Adrenal gland (tissue), 12 donors: ENCODE results near the gene KCNS1. TPM values are rescaled to one million over a fixed set of nuclear protein-coding genes. Genes with fewer than 3 reads are reported as not detected.
A peak's percentile ranks its signal among the peaks of the same experiment; 100 is the strongest.

Experiments used
- DNase-seq, 7 donors: peaks; one replicate each; pipeline ENCODE4 v3.0.0-alpha.2; 2019 to 2020
- H3K27ac ChIP-seq, 5 donors: fragments of 200-600 bp; sonication (generic) in 4 of 5; 1 replicate in 3 of 5; 2 replicates in 2 of 5; pipeline versions ENCODE4 v1.5.1 to v1.8.0; 2016 to 2020; ENCODE audit warnings: mild to moderate bottlenecking in 1 of 5
- H3K27me3 ChIP-seq: fragments of 200-600 bp; 2 replicates; pipeline ENCODE4 v1.8.0; 2021
- H3K36me3 ChIP-seq, 2 donors: fragments of 200-600 bp; replicated peaks in 1 of 2; 1 replicate in 1 of 2; 2 replicates in 1 of 2; pipeline versions ENCODE4 v1.5.1 to v1.8.0; 2018 to 2022
- H3K4me1 ChIP-seq, 2 donors: fragments of 200-600 bp; replicated peaks in 1 of 2; 1 replicate in 1 of 2; 2 replicates in 1 of 2; pipeline versions ENCODE4 v1.5.1 to v1.8.0; 2018 to 2021
- H3K4me3 ChIP-seq, 4 donors: fragments of 200-600 bp; sonication (generic) in 3 of 4; one replicate each; pipeline ENCODE4 v1.5.1; 2016 to 2018
- H3K9me3 ChIP-seq, 3 donors: fragments of 200-600 bp; sonication (generic) in 1 of 3; replicated peaks in 1 of 3; 1 replicate in 2 of 3; 2 replicates in 1 of 3; pipeline versions ENCODE4 v1.5.1 to v1.8.0; 2016 to 2021
- POLR2A ChIP-seq, 2 donors: fragments of 450-650 bp; IDR thresholded peaks; one replicate each; pipeline ENCODE4 v1.6.1; 2017; ENCODE audit warnings: antibody characterized with exemption in 2 of 2, mild to moderate bottlenecking in 2 of 2, moderate library complexity in 1 of 2
- WGBS, 4 donors: extraction: QIAGEN DNeasy Blood & Tissue Kit in 2 of 4; methylation state at CpG; one replicate each; pipeline versions ENCODE4 v1.1.5 to v1.1.7; 2013 to 2017; 5-methylcytosine and 5-hydroxymethylcytosine counted together
- intact Hi-C, 2 donors: fragments of 100-400 bp; cut with DNase I; formaldehyde crosslinking; loops; one replicate each; pipeline versions ENCODE4 v1.14.1 to v1.15.0; 2022 to 2023
- polyA plus RNA-seq, 3 donors: library from polyadenylated mRNA; stranded (reverse); fragments of 200-250 nt in 2 of 3; fragments of 350-450 nt in 1 of 3; fragmentation: Illumina TruSeq in 1 of 3; extraction: RNeasy Lipid Tissue Mini Kit (QIAGEN cat#74804) in 1 of 3; gene quantifications; one replicate each; pipeline ENCODE4 v1.2.3, GENCODE V29; 2013 to 2014
- total RNA-seq, 9 donors: library from RNA; depleted of rRNA in 4 of 9; stranded (reverse); fragments of >200 nt in 4 of 9; fragments of 120-200 nt in 1 of 9; fragmentation: NEBNext Ultra II Directional in 1 of 9; extraction: Animal tissue kit (Norgen Biotek cat#: 25700) in 1 of 9; gene quantifications; one replicate each; pipeline versions ENCODE4 v1.1.0 to v1.2.4, GENCODE V29; 2013 to 2023
- TF ChIP-seq, protein P1 (sequence below), 6 experiments: fragments of 450-650 bp in 4 of 6; fragments of 200-600 bp in 2 of 6; sonication (generic) in 1 of 6; IDR thresholded peaks; 1 replicate in 5 of 6; 2 replicates in 1 of 6; pipeline versions ENCODE4 v1.5.1 to v1.8.0; 2016 to 2021; ENCODE audit warnings: antibody characterized with exemption in 6 of 6, mild to moderate bottlenecking in 2 of 6, moderate library complexity in 1 of 6
- donor health status: healthy with polysubstance abuse.
- donor health status: Bipolar disorder and iron deficiency.
- donor health status: DM: yes; HTN: yes; CAD: no.
- donor health status: DM: no; HTN: no; CAD: no.
- donor health status: DM: no; HTN: no; CAD: no.
- donor health status: DM: yes; HTN: yes; CAD: no.

The KCNS1 gene
- total and polyA plus RNA-seq, 12 donors, result 0.21 to 3.7 (median 0.42) TPM

- WGBS, 4 donors, result 47 to 64% (median 57%) methylated on average over 3 of the region's 3 CpGs
- intact Hi-C loops, result loop anchor here in 1 of 2 donors (5.0 kb wide), 1 partner anchor 48 kb away; no protein-coding TSS in a partner anchor
- TF ChIP-seq, protein P1, sequence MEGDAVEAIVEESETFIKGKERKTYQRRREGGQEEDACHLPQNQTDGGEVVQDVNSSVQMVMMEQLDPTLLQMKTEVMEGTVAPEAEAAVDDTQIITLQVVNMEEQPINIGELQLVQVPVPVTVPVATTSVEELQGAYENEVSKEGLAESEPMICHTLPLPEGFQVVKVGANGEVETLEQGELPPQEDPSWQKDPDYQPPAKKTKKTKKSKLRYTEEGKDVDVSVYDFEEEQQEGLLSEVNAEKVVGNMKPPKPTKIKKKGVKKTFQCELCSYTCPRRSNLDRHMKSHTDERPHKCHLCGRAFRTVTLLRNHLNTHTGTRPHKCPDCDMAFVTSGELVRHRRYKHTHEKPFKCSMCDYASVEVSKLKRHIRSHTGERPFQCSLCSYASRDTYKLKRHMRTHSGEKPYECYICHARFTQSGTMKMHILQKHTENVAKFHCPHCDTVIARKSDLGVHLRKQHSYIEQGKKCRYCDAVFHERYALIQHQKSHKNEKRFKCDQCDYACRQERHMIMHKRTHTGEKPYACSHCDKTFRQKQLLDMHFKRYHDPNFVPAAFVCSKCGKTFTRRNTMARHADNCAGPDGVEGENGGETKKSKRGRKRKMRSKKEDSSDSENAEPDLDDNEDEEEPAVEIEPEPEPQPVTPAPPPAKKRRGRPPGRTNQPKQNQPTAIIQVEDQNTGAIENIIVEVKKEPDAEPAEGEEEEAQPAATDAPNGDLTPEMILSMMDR (IDR thresholded peaks at IDR 0.05), result no peak
- Histone ChIP-seq H3K4me3 (no peak overlapping the region), H3K9me3 (no peaks in the 10 kb centered on the region), H3K36me3 (no peaks in the 10 kb centered on the region), H3K27ac (peak overlapping the region in 3 of 5 donors; percentile 53 to 60 (median 57)), H3K27me3 (no peaks in the 10 kb centered on the region), H3K4me1 (peaks cover 4 to 6% of the 10 kb centered on the region in 2 donors)
- DNase-seq, result peak in 5 of 7 donors; percentile 24 to 56 (median 28)
Observed at GRCh38 chr20:45044601-45045000, 56.3 kb downstream of the KCNS1 start.

- TF ChIP-seq POLR2A (IDR thresholded peaks at IDR 0.05), result no peak
- TF ChIP-seq, protein P1 (IDR thresholded peaks at IDR 0.05), result peak; percentile 79 to 95 (median 84)
- Histone ChIP-seq H3K4me3 (no peak overlapping the region), H3K27ac (peak overlapping the region in 3 of 5 donors; percentile 53 to 60 (median 57)), H3K36me3 (no peaks in the 10 kb centered on the region), H3K27me3 (no peaks in the 10 kb centered on the region), H3K9me3 (no peaks in the 10 kb centered on the region), H3K4me1 (peaks cover 4 to 6% of the 10 kb centered on the region in 2 donors)
- intact Hi-C loops, result loop anchor here in 1 of 2 donors (5.0 kb wide), 1 partner anchor 48 kb away; no protein-coding TSS in a partner anchor
- 19 to 25% (median 20%) methylated on average over 5 of the region's 5 CpGs for WGBS, 4 donors
- peak; percentile 48 to 72 (median 56) for DNase-seq
Observed at GRCh38 chr20:45044084-45044573, 56.8 kb downstream of the KCNS1 start.

GRCh38 chr20:45042978-45043377 lies 57.9 kb downstream of the KCNS1 start:
- Histone ChIP-seq H3K9me3 (no peaks in the 10 kb centered on the region), H3K4me1 (peaks cover 4 to 12% of the 10 kb centered on the region in 2 donors), H3K4me3 (no peak overlapping the region), H3K27ac (no peak overlapping the region), H3K27me3 (no peaks in the 10 kb centered on the region), H3K36me3 (no peaks in the 10 kb centered on the region)
- intact Hi-C loops, result loop anchor here in 1 of 2 donors (5.0 kb wide), 1 partner anchor 49 kb away; no protein-coding TSS in a partner anchor
- WGBS, 4 donors, result 89 to 100% (median 97%) methylated on average over 1 of the region's 1 CpG
- TF ChIP-seq, protein P1 (IDR thresholded peaks at IDR 0.05), result no peak
- TF ChIP-seq POLR2A (IDR thresholded peaks at IDR 0.05), result no peak
- no peak for DNase-seq

Other genes starting within 250 kb of the KCNS1 start
- gene YWHAB, start 215.4 kb downstream of the KCNS1 start, total RNA-seq, result 100 to 1,000 TPM; 109 to 207 (median 144) TPM
- 100 to 1,000 TPM in 1 of 3 donors, 10 to 100 TPM in 2; 53.1 to 293 (median 74.4) TPM for gene YWHAB, start 215.4 kb downstream of the KCNS1 start, polyA plus RNA-seq
- gene PABPC1L, start 191.1 kb downstream of the KCNS1 start, total RNA-seq, result 10 to 100 TPM in 6 of 9 donors, 1 to 10 TPM in 3; 2.8 to 31.2 (median 10.5) TPM
- gene PABPC1L, start 191.1 kb downstream of the KCNS1 start, polyA plus RNA-seq, result 10 to 100 TPM in 2 of 3 donors, 1 to 10 TPM in 1; 3.9 to 90.3 (median 69.5) TPM
- 100 to 1,000 TPM in 1 of 9 donors, 10 to 100 TPM in 8; 20.7 to 178 (median 52.1) TPM for gene TOMM34, start 140.7 kb downstream of the KCNS1 start, total RNA-seq
- gene TOMM34, start 140.7 kb downstream of the KCNS1 start, polyA plus RNA-seq, result 100 to 1,000 TPM in 1 of 3 donors, 10 to 100 TPM in 2; 17.8 to 120 (median 30.7) TPM
- 10 to 100 TPM; 15.0 to 39.3 (median 33.9) TPM for gene STK4, start 134.6 kb downstream of the KCNS1 start, total RNA-seq
- gene STK4, start 134.6 kb downstream of the KCNS1 start, polyA plus RNA-seq, result 10 to 100 TPM in 2 of 3 donors, 1 to 10 TPM in 1; 7.1 to 24.6 (median 11.1) TPM
- gene WFDC5, start 14.0 kb upstream of the KCNS1 start, total RNA-seq, result not detected
- gene WFDC5, start 14.0 kb upstream of the KCNS1 start, polyA plus RNA-seq, result not detected
- not detected for gene WFDC12, start 23.3 kb upstream of the KCNS1 start, total RNA-seq
- gene WFDC12, start 23.3 kb upstream of the KCNS1 start, polyA plus RNA-seq, result not detected
- gene PI3, start 73.8 kb upstream of the KCNS1 start, total RNA-seq, result not detected
- gene PI3, start 73.8 kb upstream of the KCNS1 start, polyA plus RNA-seq, result 1 to 10 TPM in 1 of 3 donors, not detected in 2; 1.0 TPM
- gene SEMG1, start 105.9 kb upstream of the KCNS1 start, total RNA-seq, result not detected
- under 1 TPM in 1 of 3 donors, not detected in 2; 0.15 TPM for gene SEMG1, start 105.9 kb upstream of the KCNS1 start, polyA plus RNA-seq
- not detected for gene SEMG2, start 120.2 kb upstream of the KCNS1 start, total RNA-seq
- not detected for gene SEMG2, start 120.2 kb upstream of the KCNS1 start, polyA plus RNA-seq
- gene SLPI, start 153.4 kb upstream of the KCNS1 start, total RNA-seq, result 10 to 100 TPM in 1 of 9 donors, 1 to 10 TPM in 5, not detected in 3; 1.8 to 33.7 (median 5.6) TPM
- gene SLPI, start 153.4 kb upstream of the KCNS1 start, polyA plus RNA-seq, result 10 to 100 TPM in 1 of 3 donors, 1 to 10 TPM in 2; 2.3 to 25.7 (median 9.2) TPM
- gene RBPJL, start 205.7 kb upstream of the KCNS1 start, total RNA-seq, result under 1 TPM in 1 of 9 donors, not detected in 8; 0.06 TPM
- under 1 TPM in 1 of 3 donors, not detected in 2; 0.03 TPM for gene RBPJL, start 205.7 kb upstream of the KCNS1 start, polyA plus RNA-seq
- under 1 TPM in 2 of 9 donors, not detected in 7; 0.06 to 0.15 TPM for gene MATN4, start 207.2 kb upstream of the KCNS1 start, total RNA-seq
- under 1 TPM in 2 of 3 donors, not detected in 1; 0.16 to 0.37 TPM for gene MATN4, start 207.2 kb upstream of the KCNS1 start, polyA plus RNA-seq
- gene SDC4, start 247.3 kb upstream of the KCNS1 start, total RNA-seq, result 100 to 1,000 TPM in 2 of 9 donors, 10 to 100 TPM in 7; 51.4 to 128 (median 76.9) TPM
- gene SDC4, start 247.3 kb upstream of the KCNS1 start, polyA plus RNA-seq, result 10 to 100 TPM; 48.7 to 64.9 (median 55.3) TPM